Glomerular visceral epithelial cell (primary cell): ENCODE measurements around the gene ISLR.
"Not testable (repeated sequence)": the region's sequence is repeated elsewhere in the genome, so short reads cannot be mapped to it uniquely, and the experiment has no call there.

ENCODE experiments used
- DNase-seq: peaks from one replicate; pipeline ENCODE4 v3.0.0-alpha.2; 2016; ENCODE audit errors: extremely low spot score

The ISLR gene

DNA sequence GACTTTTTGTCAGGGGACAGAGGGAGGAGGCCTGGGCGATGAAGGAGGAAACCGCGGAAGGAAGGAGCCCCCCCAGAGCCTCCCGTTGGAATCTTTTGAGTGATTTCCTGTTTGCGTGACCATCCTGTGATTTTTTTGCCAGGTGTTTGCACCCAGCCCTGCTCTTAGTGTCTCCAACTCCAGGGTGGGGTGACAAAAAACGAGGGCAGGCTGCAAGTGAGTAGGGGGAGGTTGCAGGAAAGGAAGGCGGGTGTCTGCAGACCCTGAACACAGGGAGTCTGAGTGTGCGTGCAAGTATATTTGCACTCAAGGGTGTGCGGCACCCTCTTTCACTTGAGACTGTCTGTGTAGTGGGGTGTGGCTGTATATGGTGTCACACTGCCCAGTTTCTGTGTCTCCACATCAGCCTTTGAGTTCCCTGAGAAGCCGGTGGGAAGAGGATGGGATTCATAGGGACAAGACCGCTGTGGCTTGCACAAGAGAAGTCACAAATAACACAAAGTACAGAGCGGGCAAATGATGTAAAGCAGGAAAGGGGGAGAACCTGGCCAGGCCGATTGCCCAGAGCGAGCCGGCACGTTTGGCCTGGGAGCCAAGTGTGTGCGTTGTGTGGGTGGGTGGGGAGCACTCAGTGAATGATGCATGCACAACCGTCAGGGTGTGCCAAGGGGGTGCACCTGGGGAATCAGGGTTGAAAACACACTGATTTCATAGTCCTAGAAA, 36.5 kb upstream of the ISLR start:
- DNase-seq: no peak

GRCh38 chr15:74137537-74137894, 36.0 kb upstream of the ISLR start:
- DNase-seq: no peak

DNA sequence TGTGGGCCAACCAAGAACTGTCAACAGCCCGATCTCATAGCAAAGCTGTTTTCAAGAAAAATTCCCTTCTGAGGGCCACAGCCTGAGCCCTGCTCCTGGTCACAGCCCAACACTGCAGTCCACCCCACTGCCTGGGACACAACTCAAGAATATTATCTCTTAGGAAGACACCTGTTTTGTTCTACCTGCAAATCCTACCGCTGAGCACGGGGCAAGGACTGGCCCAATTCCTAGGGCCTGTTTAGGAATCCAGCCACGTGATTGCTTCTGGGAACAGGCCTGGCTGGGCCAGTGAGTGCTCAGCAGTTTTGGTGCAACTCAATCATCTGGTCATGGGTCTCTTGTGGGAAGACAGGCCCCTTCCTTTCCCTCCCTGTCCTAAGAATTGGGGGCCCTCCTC, 34.9 kb upstream of the ISLR start:
- DNase-seq: no peak

DNA sequence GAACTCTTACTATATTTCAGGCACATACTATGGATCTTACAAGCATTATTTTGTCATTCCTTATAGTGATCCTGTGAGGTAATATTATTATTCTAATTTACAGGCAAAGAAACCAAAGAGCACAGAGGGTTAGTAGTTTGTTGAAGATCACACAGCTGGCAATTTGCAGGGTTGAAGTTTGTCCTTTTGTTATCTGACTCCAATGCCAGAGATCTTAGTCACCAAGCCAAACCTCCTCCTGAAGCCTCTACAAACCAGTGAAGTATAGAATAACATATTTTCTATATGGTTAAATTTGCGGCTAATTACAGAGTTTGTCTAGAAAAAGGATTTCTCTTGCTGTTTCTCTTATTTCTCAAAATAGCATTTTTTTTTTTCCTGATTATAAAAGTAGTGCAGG, 31.9 kb upstream of the ISLR start:
- DNase-seq: no peak

GRCh38 chr15:74144153-74144775, 29.2 kb upstream of the ISLR start:
- DNase-seq: peak; percentile 22

- DNase-seq: no peak
These were observed 27.2 kb upstream of the ISLR start for GRCh38 chr15:74146277-74146800.

GRCh38 chr15:74147051-74147450, 26.5 kb upstream of the ISLR start:
- no peak for DNase-seq

DNA sequence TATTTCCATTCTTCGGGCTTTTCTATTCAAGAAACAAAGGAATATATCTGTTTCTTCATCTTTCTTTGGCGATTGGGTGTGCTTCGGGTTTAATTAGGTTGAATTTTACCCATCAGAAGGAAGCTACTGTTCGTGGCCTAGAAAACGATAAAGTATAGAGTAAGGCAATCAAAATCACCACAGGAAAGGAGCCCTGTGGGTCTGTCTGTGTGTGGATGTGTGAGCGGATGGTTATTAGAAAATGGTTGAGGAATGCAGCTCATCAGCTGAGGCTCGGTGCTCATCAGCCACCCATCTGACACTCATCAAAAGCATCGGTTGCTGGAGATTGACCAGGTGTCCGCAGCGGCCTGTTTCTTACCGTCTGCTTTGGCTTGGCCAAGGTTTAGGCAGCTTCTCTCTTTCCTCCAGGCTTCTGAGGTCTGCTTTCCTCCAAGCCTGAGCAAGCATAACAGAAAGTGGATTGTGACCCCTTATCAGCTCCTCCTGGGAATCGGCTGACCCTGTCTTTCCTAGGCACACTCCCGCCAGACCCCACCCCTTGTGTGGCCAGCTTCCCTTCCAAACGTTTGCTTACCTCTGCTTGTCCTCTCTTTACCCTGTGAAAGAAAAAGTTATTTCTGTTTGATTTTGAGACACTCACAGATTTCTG, 17.6 kb upstream of the ISLR start:
- DNase-seq: no peak

DNA sequence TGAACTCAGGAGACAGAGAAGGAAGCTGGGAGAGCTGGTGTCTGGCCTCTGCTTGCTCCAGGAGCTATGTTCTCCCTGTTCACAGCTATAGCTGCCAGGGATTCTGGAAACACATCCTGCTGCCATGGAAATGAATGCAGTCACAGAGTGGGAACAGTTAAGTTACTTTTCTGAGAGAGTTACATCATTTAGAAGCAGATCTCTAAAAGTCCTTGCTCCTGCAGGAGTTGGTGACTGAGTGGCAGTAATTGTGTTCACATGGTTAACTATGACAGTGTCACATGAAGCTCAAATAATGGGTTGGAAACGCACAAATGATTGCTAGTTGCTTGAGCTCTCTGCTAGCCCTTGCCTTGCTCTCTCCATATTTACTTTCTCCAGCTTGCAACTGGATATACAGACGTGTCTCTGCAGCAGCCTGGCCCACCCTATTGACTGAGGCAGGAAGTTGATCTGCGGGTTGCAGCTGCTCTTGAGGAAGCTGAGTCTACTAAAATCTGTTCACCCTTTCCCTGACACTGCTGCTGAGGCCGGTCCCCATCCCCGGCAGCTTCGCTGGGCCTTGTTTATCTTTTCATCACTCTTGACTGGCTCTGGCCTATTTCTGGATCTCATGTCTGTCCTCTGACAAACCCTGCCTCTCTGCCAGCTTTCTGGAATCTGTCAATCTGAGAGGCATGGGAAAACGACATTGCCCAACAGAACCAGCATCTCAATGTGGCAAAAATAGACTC, 16.7 kb upstream of the ISLR start:
- no peak for DNase-seq

DNA sequence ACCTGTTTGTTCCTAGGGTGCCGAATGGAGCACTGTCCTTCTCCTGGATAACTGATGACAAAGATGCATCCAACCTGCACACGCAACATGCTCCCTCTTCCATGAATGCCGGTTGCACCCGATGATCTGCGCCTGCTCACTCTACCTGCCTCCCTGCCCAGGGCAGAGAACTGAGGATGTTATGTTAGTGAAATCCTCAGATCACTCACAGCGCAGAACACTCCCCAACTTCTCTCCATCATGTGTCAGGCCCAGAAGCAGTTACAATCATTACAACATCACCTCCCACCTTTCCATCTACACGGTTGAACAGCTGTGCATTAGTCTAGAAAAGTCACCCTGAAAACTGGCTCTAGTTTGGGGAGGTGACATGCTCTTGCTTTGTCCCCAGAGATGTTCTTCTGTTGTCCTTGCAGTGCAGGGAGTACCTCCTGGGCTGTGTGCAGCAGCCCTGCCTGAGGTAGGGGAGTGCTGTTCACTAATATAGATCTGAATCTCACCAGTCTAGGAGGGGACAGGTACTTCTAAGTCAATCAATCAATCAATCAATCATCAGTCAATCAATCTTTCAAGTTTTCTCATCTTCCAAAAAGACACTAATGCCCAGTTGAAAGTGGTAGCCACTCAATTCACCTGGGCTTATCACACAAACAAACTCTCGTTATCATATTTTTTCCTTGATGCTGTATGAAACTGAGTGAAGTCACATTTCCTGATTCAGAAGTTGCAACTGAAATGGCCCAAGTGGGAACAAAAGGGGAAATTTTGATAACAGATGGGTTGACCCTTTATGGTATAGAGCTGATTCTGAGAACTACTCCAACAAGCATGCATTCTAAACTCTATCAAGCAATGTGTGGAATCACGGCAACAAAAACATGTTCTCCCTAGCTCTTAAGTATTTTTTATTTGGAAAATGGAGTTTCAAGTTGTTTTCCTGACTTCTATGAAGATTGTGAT, 15.4 kb upstream of the ISLR start:
- no peak for DNase-seq

DNA sequence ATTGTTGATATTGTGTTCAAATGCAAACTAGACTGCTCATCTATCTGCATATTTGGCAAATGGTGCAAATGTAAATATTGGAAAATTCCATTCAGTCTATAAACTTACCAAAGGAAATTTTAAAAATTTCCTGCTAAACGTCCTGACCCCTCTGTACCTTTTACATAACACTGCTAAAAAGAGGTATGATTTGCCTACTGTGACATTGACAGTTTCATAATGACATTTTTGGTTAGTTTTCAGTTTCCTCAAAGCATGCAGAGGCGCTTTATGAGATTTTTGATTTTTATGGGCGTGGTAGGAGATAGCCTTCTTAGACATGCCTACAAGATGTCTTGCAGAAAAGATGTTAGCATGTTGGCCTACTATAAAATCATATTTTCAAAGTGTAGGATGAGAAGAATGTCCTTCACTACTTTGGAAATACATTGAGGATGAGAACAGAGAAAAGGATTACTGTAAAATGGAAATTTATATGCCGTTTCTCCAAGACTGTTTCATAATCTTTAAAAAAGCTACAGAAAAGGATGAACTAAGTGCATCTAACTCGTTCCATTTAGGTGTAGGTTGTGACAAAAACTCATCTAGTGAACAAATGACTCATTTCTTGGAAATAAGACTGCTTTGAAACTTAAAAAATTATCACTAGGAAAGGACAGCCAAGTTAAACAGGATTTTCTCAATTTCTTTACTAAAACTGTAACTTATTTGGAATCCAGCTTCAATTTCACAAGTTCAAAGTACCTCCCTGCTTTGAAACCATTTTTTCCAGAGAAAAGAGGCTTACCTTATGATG, 14.5 kb upstream of the ISLR start:
- no peak for DNase-seq

DNA sequence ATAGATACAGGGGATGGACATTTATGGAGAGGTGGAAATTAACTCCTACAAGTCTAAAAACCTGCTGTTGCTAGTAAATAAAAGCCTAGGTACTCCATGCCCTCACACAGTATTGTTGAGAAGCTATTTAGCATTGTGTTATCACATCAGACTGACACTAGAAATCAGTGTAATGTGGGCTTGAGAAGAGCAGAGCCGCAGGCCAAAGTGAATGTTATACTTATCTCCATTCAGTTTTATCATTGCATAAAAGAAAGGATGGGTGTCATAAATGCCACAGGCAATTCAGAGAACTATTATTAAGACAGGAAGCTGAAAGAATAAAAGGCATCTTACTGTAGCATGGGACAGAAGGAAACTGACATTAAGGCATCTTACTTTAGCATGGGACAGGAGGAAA, 13.7 kb upstream of the ISLR start:
- DNase-seq: no peak

GRCh38 chr15:74160390-74160789, 13.1 kb upstream of the ISLR start:
- DNase-seq: not testable (repeated sequence)

GRCh38 chr15:74162195-74162536, 11.3 kb upstream of the ISLR start:
- not testable (repeated sequence) for DNase-seq

DNA sequence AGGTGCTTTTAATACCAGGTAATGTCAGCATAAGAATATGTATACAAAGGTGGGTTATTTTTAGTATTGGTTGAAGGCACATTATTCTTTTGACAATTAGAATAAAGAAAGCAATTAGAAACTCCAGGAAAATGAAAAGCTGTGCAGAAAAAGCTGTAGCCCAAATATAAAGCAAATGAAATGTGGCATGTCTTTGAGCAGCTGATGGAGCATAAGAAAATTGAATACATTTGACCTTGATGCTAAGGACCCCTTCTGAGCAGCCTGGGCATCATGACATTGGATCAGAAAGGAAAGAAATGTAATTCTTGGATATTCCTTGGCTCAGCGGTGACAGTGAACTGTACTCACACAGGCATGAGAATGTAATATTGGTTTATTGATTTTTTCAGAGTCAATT, 8.0 kb upstream of the ISLR start:
- DNase-seq: no peak

DNA sequence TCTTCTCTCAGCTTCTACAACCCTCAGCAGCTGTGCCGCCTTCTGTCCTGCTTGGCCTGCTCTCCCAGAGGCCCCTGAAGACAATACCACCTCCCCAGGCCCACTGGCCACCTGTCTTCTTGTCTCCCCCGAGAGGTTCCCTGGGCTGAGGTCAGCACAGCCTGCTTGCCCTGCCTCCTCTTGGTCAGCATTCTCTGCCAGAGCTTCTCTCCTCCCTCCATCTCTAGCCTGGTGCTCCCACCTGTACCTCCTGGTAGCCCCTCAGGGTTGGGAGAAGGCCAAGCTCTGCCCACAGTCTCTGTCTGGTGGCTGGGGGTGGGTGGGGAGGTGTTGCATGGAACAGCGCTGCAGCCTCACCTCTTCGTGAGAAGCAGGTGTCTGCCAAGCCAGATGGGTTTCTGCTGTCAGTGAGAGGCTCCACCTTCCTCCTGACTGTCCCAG, 5.6 kb upstream of the ISLR start:
- no peak for DNase-seq

GRCh38 chr15:74168711-74169126, 4.8 kb upstream of the ISLR start:
- no peak for DNase-seq

GRCh38 chr15:74170071-74170844, 3.3 kb upstream of the ISLR start:
- DNase-seq: no peak

DNA sequence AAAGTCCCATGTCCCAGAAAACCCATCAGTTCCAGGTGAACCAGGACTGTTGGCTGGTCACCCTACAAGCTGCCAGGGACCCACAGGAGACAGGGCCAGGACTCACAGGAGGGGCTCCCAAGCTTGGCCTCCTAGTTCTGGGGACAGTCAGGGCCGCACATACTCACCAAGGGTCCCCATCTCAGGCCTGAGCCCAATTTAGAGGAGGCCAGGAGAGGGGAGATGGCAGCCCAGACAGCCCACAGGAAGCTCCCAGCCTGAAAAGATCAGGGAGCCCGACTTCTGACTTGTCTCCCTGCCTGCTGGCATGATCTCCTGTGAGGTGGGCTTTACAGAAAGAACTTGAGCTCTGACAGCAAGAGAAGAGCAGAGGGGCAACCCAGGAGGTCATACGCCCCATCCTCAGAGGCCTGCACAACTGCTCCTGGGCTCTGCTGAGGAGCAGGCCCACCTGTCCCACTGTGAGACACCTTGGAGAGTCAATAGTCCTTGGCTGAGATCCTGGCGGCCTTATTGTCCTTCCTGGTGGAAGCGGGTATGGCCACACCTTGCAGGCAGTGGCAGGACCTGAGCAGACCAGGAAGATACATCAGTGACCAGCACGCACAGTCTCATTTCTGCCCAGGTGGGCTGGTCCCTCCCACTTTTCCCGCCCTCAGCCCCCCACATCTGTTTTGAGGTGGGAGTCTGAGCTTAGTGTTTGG, 2.5 kb upstream of the ISLR start:
- no peak for DNase-seq
